Fibroblast of skin of back (primary cell): ENCODE measurements around the gene CTXN1.

ENCODE experiments used
- DNase-seq: peaks from one replicate; pipeline ENCODE4 v3.0.0-alpha.2; 2013

The CTXN1 gene

DNA sequence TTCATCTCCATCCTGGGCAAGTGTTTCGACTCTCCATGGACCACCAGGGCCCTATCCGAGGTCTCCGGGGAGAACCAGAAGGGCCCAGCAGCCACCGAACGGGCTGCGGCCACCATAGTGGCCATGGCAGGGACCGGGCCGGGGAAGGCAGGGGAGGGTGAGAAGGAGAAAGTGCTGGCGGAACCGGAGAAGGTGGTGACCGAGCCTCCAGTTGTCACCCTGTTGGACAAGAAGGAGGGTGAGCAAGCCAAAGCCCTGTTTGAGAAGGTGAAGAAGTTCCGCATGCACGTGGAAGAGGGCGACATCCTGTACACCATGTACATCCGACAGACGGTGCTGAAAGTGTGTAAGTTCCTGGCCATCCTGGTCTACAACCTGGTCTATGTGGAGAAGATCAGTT is 27.0 kb downstream of the CTXN1 start:
- no peak for DNase-seq

DNA sequence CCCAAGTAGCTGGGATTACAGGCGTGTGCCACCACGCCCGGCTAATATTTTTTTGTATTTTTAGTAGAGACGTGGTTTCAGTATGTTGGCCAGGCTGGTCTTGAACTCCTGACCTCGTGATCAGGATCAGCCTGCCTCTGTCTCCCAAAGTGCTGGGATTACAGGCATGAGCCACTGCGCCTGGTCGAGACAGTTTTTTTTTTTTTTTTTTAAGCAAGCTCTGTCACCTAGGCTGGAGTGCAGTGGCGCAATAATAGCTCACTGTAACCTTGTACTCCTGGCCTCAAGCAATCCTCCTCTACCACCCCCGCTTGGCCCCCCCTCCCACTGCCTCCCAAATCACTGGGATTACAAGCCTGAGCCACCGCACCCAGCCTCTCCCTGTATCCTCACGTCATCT is 28.6 kb downstream of the CTXN1 start:
- DNase-seq = no peak

DNA sequence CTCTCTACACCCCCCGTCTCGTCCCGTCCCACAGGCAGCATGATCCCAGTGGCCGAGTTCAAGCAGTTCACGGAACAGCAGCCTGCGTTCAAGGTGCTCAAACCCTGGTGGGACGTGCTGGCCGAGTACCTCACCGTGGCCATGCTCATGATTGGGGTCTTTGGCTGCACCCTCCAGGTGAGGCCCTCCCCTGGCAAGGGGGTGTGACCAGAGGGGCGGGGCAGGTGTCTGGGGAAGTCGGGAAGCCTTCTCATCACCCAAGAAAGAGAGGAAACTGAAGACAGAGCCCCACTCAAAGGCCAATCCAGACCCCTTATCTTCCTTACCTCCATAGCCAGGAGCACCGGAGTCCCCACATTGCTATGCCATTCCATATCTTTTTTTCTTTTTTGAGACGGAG is 30.4 kb downstream of the CTXN1 start:
- no peak for DNase-seq

DNA sequence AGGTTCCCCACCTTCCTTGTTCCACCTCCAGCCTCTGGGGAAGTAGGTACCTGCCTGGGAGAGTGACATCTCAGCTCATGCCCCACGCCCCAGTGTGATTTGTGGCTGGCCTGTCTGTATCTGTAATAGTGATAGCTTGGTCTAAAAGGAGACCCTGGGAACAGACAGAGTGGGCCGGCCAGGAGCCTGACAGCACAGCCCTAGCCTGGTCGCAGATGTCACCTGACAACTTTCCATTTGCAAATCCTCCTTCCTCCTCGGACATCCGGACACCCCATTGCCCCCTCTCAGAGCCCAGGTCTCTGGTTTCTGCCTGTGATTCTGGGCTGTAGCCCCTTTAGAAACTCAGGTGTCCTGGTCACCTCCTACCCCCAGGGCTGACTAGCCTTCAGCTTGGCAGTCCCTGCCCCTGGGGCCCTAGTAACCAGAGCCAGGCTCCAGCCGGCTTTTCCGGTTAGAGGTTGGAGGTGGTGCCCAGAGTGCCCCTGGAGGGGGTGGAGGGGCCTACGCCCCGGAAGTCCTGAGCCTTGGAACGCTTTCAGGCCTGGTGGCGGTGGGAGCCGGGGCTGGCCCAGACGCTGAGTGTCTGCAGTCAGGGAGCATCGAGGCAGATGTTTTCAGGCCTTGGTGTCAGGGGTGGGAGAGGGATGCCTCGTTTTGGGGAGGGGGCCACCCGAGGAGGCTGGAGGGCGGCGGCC is 31.2 kb downstream of the CTXN1 start:
- DNase-seq = no peak

DNA sequence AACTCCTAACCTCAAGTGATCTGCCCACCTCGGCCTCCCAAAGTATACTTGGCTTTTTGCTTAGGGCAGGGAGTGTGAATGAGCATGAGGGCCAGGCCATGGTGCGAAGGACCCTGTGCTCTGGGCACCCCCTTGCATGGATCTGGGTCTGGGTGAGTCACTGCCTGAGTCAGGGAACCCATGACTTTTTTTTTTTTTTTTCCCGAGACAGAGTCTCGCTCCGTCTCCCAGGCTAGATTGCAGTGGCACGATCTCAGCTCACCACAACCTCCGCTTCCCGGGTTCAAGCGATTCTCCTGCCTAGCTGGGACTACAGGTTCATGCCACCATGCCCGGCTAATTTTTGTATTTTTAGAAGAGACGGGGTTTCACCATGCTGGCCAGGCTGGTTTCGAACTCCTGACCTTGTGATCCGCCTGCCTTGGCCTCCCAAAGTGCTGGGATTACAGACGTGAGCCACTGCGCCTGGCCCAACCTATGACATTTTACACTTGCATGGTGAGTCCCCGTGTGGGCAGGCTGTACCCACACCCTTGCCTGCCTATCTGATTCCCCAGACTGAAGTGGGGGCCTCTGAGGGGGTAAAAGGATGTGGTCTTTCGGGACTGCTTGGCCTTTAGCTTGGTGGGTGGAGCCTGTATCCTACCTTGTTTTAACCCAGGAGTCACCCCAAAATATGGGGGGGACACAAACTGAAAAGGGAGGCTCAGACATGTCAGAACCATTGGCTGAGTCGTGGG is 32.4 kb downstream of the CTXN1 start:
- DNase-seq = peak; percentile 50

DNA sequence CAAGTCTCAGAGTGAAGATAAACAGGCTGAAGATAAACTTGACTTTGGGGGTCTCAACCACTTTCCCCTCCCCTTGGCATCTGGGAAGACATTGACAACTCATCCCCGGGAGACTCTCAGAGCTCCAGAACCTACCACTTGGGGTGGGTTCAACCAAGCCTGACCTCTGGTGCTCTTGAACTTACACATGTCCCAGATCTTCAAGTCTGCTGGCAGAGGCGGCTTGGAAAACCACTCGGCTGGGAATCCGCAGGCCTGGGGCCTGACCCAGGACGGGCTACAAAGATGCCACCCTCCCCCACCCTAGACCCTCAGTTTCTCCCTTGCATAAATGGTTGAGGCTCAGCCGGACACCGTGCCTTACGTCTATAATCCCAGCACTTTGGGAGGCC is 37.1 kb downstream of the CTXN1 start:
- no peak for DNase-seq

DNA sequence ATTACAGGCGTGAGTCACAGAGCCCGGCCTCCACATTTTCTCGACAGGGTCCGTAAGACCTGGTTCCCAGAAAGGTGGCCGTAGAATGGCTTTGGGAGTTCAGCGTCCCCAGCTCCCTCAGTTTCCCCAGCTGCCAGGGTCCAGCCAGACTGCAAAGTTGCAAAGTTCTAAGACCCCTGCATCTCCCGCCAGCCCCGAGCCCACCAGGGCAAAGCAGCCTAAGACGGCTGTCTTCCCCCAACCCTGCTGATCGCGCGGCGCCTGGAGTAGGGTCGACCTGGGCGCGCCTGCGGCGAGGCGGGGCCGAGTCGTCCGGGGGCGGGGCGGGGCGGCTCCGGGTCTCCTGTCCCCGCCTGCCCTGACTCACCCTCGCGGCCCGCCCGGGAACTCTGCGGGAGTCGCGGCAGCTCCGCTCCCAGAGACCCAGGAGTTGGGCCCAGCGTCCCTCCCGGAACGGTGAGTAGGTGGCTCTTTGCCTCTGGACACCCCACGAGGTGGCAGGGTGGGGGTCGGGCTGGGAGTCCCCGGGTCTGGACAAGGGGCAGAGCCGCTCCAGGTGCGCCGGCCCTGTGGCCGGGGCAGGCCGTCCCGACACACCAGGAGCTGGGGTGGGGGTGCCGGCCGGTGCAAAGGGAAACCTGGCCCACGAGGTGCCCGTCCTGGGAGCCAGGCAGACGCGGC is 37.6 kb downstream of the CTXN1 start, which contains the start of gene LRRC8E:
Gene LRRC8E (plus strand): TSS at position 366 of the 681 bp plus-strand sequence. CDS start 7,094 bp downstream, outside the sequence.
- peak; percentile 85 for DNase-seq

DNA sequence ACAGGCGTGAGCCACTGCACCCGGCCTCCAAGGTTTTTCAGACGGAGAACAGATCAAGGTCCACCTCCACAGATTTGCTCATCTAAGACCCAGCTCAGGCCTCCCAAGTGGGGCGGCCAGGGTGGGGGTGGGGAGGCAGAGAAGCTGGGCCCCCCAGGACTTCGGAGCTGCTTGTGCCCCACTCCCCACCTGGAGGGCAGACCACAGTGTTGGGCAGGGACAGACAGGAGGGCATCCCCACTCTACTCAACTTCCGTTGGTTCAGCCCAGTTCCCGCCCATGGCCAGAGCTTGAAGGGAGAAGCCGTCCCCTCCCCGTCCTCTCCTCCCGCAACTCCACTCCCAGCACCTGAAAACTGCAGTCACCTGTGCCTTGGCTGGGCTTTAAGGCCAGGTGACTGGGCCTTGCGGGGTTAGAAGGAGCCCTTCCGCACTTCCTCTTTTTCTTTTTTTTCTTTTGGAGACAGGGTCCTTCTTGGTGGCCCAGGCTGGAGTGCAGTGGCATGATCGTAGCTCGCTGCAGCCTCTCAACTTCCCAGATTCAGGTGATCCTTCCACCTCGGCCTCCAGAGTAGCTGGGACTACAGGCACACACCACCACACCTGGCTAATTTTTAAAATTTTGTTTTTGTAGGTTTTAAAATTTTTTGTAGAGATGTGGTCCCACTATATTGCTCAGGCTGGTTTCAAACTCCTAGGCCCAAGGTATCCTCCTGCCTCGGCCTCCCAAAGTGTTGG is 38.4 kb downstream of the CTXN1 start:
- no peak for DNase-seq

DNA sequence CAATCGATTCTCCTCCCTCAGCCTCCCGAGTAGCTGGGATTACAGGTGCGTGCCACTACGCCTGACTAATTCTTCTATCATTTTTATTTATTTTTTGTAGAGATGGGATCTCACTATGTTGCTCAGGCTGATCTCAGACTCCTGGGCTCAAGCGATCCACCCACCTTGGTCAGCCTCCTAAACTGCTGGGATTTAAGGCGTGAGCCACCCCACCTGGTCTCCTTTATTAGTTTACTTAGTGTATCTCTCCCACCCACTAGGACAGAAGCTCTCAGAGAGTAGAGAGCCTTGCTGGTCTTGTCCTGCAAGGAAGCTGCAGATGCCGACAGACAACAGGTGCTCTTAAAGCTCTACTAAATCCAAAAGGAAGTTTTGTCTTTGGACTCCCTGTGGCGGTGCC is 40.1 kb downstream of the CTXN1 start:
- no peak for DNase-seq

DNA sequence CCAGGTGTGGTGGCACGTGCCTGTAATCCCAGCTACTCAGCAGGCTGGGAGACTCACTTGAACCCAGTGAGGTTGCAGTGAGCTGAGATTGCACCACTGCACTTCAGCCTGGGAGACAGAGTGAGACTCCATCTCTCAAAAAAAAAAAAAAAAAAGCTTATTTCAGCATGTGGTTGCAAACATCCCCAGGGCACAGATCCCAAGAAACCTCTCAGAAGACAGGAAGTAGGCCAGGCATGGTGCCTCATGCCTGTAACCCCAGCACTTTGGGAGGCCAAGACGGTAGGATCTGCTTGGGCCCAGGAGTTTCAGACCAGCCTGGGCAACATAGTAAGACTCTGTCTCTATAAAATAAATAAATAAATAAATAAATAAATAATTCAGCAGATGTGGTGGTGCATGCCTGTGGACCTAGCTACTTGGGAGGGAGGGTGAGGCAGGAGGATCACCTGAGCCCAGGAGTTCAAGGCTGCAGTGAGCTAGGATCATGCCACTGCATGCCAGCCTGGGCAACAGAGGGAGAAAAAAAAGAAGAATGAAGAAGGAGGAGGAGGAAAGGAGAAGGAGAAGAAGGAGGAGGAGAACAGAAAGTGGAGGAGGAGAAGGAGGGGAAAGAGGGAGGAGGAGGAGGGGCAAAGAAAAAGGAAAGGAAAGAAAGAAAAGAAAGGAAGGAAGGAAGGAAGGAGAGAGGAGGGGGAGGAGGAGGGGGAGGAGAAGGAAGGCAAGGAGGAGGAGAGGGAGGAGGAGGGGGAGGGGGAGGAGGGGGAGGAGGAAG is 42.0 kb downstream of the CTXN1 start:
- DNase-seq = peak; percentile 36

DNA sequence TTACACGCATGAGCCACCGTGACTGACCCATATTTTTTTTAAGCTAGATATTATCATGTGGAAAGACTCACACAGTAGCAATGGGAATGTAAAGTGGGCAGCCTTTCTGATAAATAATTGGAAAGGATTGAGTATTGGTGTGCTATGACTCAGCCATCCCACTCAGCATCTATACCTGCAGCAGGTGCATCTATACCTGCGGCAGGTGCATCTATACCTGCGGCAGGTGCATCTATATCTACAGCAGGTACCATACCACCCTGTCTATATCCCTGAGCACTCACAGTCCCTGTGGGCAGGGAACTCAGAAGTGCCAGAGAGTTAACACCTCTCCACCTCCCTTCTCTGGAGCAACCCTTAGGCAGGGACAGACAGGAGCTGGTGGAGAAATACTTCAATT is 42.8 kb downstream of the CTXN1 start:
- DNase-seq = no peak

DNA sequence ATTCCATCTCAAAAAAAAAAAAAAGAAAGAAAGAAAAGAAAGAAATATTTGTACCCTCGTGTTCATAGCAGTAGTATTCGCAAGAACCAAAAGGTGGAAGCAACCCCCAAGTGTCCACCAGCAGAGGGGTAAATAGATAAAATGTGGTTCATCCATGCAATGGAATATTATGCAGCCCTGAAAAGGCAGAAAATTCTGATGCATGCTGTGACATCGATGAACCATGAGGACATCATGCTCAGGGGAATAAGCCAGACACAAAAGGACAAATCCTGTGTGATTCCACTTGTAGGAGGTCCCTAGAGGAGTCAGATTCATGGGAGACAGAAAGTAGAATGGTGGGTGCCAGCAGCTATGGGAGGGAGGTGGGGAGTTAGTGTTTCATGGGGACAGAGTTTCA is 44.0 kb downstream of the CTXN1 start:
- no peak for DNase-seq

DNA sequence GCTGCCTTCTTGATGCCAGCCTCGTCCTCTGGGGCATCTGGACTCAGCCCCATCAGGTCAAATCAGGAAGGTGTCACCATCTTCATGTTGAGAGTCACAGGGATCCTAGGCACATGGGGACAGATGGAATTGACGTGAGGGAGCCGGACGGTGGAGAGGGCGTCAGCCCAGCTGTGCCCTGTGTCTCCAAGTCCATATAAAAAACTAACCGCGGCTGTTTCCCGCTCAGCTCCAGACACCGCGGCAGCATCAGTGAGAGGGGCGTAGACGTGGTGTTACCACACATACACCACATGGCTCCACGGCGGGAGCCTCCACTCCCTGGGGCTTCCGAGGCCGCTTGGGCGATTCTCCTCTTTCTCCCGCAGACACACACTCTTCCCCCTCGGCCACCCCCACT is 46.1 kb downstream of the CTXN1 start:
- no peak for DNase-seq

DNA sequence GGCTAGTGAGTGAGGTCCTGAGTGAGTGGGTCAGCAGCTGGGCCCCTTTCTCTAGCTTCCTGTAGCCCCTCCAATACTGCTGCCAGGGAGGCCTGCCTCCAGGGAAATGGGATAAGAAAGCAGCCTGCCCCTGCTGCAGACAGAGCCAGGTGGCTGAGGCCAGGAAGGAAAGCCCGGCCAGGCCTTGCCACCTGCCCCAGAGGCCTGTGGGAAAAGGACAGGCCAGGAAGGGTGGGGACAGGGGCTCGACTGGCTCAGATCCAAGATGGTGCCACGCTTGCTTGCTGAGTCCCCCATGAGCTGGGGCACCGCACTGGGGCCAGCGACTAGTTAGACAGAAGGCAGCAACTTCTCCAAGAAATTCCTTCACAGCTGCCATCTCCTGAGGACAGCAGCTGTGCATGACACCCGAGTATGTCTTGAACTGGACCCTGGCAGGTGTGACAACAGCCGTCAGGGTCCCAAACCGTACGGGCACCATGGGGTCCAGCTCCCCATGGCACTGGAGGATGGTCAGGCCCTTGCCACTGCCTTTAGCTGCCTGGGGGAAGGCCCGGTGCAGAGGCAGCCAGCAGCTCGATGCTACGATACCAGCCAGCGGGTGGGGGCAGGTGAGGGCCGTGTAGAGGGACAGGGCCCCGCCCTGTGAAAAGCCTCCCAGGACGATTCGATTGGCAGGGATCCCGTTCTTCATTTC is 46.7 kb downstream of the CTXN1 start:
- DNase-seq = no peak

DNA sequence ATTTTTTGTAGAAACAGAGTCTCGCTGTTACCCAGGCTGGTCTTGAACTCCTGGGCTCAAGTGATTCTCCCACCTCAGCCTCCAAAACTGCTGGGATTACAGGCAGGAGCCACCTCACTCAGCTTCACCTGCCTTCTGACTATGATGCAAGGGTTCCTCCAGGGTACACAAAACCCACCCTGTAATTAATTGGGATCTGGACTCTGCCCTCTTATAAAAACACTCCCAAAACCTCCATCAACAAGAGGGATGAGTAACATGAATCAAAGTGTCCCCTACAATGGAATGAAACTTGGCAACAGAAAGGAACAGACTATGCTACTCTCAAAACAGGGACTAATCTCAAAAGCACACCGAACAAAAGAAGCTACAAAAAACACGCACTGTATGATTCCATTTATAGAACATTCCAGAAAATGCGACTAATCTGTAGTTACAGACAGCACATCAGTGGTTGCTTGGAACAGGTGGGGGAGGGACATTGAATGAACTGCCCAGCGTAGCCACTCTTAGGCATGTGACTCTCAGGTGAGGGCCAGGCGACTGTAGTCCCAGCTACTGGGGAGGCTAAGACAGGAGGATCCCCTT is 48.6 kb downstream of the CTXN1 start:
- DNase-seq = peak; percentile 51

DNA sequence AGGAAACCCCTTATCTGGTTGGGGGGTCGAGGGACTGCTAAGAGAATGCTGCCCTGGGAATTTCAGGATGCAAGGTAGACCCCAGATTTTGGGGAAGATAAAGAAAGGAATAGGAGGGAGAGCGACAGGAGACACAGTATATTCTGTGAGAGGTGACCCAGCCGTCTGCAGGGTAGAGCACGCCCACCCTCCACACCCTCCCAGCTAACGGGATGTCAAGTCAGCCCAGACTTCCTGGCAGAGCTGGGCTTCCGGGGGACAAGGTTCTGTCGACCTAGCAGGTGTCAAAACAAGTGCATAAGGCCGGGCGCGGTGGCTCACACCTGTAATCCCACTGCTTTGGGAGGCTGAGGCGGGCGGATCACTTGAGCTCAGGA is 51.0 kb downstream of the CTXN1 start:
- no peak for DNase-seq
